Adipose tissue (tissue), 3 donors: ENCODE results near the gene AFAP1. TPM values are rescaled to one million over a fixed set of nuclear protein-coding genes. Genes with fewer than 3 reads are reported as not detected.

ENCODE experiments used
- H3K27ac ChIP-seq: one replicate; pipeline ENCODE4 v1.5.1; 2013; ENCODE audit warnings: low read depth, low read length
- WGBS, 3 donors: extraction: QIAGEN DNeasy Blood & Tissue Kit; methylation state at CpG; one replicate each; pipeline ENCODE4 v1.1.7; 2013; 5-methylcytosine and 5-hydroxymethylcytosine counted together
- polyA plus RNA-seq, 3 donors: library from polyadenylated mRNA; stranded (reverse); fragments of 200-250 nt; gene quantifications; one replicate each; pipeline ENCODE4 v1.2.3, GENCODE V29; 2013
- donor health status: healthy with polysubstance abuse.
- donor health status: Bipolar disorder and iron deficiency.
- donor health status: healthy.

The AFAP1 gene, protein sequence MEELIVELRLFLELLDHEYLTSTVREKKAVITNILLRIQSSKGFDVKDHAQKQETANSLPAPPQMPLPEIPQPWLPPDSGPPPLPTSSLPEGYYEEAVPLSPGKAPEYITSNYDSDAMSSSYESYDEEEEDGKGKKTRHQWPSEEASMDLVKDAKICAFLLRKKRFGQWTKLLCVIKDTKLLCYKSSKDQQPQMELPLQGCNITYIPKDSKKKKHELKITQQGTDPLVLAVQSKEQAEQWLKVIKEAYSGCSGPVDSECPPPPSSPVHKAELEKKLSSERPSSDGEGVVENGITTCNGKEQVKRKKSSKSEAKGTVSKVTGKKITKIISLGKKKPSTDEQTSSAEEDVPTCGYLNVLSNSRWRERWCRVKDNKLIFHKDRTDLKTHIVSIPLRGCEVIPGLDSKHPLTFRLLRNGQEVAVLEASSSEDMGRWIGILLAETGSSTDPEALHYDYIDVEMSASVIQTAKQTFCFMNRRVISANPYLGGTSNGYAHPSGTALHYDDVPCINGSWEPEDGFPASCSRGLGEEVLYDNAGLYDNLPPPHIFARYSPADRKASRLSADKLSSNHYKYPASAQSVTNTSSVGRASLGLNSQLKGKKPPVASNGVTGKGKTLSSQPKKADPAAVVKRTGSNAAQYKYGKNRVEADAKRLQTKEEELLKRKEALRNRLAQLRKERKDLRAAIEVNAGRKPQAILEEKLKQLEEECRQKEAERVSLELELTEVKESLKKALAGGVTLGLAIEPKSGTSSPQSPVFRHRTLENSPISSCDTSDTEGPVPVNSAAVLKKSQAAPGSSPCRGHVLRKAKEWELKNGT
- 10 to 100 TPM in 2 of 3 donors, 1 to 10 TPM in 1; 3.4 to 11.8 (median 10.9) TPM for polyA plus RNA-seq

DNA sequence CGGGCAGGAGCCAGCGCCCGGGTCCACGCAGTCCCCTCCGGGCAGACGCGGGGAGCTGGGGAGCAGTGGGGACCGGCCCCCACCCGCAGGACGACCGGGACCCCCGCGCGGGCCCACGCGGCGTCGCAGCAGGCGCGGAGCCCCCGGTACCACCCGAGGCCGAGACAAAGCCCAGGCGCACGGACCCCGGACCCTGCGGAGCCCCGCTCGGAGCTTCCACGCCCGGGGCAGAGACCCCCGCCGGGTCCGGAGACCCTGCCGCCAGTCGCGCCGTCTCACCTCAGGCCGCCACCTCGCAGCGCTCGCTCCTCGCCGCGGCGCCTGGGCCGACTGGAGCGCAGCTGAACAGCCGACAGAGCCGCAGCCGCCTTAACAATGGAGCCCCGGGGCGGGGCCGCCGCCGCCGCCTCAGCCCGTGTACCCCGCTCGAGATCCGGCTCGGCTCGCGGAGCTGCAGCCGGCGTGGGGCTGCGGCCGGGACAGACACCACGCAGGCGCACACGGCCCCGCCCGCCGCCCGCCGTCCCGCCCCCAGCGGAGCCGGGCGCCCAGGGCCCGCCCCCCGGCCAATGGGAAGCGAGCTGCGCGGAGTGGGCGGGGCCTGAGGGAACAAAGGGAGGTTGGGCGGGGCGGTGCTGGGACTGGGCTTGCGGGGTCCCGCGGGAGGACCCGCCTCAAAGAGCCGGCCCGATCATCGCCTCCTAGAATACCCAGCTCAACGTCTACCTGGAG, at the start of gene AFAP1:
TSS of gene AFAP1 (minus strand) at position 485 of the 732 bp plus-strand sequence. CDS start 67,783 bp downstream, outside the sequence.
- WGBS, 3 donors, result 0 to 1% (median 1%) methylated on average over 64 to 96 of the region's 96 CpGs
- H3K27ac ChIP-seq, result peak within 1 kb of the TSS; percentile 69

- no peak overlapping the region for H3K27ac ChIP-seq
- 80 to 84% (median 82%) methylated on average over 1 of the region's 1 CpG for WGBS, 3 donors
These were observed 48.8 kb upstream of the AFAP1 start for GRCh38 chr4:7988437-7988836.

DNA sequence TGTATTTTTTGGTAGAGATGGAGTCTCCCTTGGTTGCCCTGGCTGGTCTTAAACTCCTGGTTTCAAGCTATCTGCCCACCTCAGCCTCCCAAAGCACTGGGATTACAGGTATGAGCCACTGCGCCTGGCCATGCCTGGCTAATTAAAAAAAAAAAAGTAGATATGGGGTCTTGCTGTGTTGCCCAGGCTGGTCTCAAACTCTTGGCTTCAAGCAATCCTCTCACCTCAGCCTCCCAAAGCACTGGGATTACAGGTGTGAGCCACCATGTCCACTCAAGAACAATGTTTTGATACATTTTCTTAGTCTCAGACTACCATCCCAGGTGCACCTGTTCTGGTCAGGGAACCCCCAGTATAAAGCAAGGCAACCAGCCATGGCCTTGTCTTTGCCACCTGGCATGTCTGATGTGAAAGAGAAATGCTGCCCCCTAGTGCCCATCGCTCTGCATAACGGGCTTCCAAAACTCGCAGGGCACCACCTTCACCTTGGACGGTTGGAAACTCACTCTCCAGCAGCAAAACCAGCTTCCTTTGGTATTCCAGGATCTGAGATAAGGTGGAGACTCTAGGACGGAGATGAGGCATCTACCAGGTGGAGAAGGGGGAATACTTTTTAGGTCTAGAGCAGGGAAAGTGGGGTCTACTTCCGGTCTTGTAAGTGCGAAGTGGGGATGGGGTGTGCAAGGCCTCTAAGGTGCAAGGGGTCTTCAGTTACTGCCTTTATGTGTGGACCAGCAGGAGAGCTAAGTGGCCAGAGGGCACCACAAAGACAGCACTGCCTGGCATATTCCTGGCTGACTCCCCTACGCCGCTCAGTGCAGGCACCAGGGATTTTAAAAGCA, 47.7 kb upstream of the AFAP1 start:
- 52 to 53% (median 52%) methylated on average over 10 of the region's 10 CpGs for WGBS, 3 donors
- no peak overlapping the region for H3K27ac ChIP-seq

GRCh38 chr4:7985891-7986441, 46.3 kb upstream of the AFAP1 start:
- 28 to 59% (median 38%) methylated on average over 21 of the region's 21 CpGs for WGBS, 3 donors
- no peak overlapping the region for H3K27ac ChIP-seq

DNA sequence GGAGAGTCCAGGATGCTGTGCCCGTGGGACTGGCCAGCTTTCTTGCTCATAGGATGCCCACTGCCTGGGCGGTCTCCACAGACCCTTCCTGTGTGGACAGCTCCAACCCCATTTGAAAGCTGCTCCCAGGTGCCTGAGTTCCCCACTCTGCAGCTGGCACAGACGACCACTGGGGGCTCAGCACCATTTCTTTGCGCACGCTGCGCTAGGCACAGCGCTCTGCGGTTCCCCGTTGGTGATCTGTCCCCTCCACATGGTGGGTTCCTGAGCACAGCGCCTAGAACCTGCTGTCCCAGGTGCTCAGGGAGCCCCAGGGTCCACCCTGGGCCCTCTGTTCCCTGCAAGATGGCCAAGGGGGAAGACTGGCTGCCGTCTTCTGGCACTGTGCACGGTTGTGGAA, 45.4 kb upstream of the AFAP1 start:
- H3K27ac ChIP-seq, result no peak overlapping the region
- 91 to 92% (median 91%) methylated on average over 12 of the region's 12 CpGs for WGBS, 3 donors

- 87 to 92% (median 91%) methylated on average over 31 of the region's 31 CpGs for WGBS, 3 donors
- H3K27ac ChIP-seq, result no peak overlapping the region
These were observed 44.7 kb upstream of the AFAP1 start for GRCh38 chr4:7984286-7984925.

GRCh38 chr4:7983296-7983695, 43.6 kb upstream of the AFAP1 start:
- H3K27ac ChIP-seq, result no peak overlapping the region
- 91 to 95% (median 93%) methylated on average over 17 of the region's 17 CpGs for WGBS, 3 donors

- no peak overlapping the region for H3K27ac ChIP-seq
- 70 to 83% (median 76%) methylated on average over 8 of the region's 8 CpGs for WGBS, 3 donors
These were observed 42.2 kb upstream of the AFAP1 start for GRCh38 chr4:7981738-7982394.

- H3K27ac ChIP-seq, result no peak overlapping the region
- 84 to 87% (median 86%) methylated on average over 2 of the region's 2 CpGs for WGBS, 3 donors
These were observed 40.4 kb upstream of the AFAP1 start for GRCh38 chr4:7980036-7980435.

DNA sequence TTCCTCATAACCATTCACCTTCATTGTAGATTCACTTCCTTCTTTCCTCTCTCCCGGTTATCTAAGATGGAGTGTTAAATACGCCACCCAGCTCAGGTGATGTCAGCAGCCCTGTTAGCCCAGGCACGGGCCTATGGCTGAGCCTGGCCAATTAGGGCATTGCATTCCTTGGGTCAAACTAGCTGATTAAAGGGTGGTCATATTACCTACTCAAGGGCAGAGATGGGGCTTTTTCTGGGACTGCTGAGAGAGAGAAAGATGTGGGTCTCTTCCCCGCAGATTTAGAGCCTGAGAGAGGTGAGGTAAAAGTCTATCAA, 39.9 kb upstream of the AFAP1 start:
- 70 to 83% (median 75%) methylated on average over 4 of the region's 4 CpGs for WGBS, 3 donors
- no peak overlapping the region for H3K27ac ChIP-seq

GRCh38 chr4:7978907-7979651, 39.4 kb upstream of the AFAP1 start:
- no peak overlapping the region for H3K27ac ChIP-seq
- 76 to 86% (median 85%) methylated on average over 17 of the region's 17 CpGs for WGBS, 3 donors

- no peak overlapping the region for H3K27ac ChIP-seq
- 48 to 79% (median 51%) methylated on average over 5 of the region's 5 CpGs for WGBS, 3 donors
These were observed 38.8 kb upstream of the AFAP1 start for GRCh38 chr4:7978489-7978888.

GRCh38 chr4:7976634-7977033, 37.0 kb upstream of the AFAP1 start:
- WGBS, 3 donors, result 93 to 99% (median 96%) methylated on average over 5 of the region's 5 CpGs
- H3K27ac ChIP-seq, result no peak overlapping the region

DNA sequence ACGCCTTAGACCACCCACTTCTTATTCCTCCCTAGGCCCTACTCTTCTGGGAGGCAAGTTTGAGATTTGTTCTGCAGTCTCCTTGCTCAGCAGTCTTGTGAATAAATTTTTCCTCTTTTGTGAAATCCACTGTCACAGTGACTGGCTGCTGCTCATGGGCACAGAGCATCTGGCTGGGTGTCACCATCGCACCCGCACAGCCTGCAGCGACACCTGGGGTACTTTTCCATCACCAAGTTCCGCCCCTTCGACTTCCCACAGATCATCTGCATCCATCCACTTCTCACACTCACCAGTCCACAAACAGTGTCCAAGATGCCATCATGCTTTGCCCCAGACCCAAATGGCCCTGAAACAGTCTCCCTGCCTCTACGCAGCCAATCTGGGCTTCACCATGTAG, 36.4 kb upstream of the AFAP1 start:
- 96 to 97% (median 96%) methylated on average over 7 of the region's 7 CpGs for WGBS, 3 donors
- H3K27ac ChIP-seq, result no peak overlapping the region

DNA sequence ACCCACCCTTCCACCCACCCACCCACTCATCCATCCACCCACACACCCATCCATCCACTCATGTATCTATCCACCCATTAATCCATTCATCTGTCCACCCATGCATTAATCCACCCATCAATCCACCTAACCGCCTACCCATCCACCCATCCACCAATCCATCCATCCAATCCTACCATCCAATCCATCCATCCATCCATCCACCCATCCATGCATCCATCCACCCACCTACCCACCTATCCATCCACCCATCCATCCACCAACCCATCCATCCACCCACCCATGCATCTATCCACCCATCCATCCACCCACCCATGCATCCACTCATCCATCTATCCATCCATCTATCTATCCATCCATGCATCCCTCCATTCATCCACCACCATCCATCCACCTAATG, 34.8 kb upstream of the AFAP1 start:
- H3K27ac ChIP-seq, result no peak overlapping the region
- WGBS, 3 donors, result 97 to 100% (median 100%) methylated on average over 1 of the region's 1 CpG

DNA sequence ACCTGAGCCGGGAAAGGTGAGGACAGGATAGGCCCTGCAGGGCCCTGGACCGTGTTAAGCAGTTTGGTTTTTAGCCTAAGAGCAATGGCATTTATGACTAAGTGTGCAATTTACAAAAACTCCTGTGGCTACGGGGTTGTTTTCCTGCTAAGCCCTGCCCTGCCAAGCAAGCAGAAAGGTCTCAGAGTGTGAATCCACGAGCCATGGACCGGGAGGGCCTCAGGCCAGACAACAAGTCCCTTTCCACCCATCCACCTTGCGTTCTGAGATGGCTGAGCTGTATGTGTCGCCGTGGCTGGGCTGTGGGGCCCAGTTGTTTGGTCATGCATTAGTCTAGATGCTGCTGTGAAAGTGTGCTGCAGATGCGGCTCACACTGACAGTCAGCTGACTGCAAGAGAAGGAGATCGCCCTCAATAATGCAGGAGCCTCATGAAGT, 33.9 kb upstream of the AFAP1 start:
- no peak overlapping the region for H3K27ac ChIP-seq
- 84 to 91% (median 85%) methylated on average over 10 of the region's 10 CpGs for WGBS, 3 donors
